ENCODE measurements around the gene CRELD2. TPM values are rescaled to one million over a fixed set of nuclear protein-coding genes. Genes with fewer than 3 reads are reported as not detected.

CRELD2 gene
- total RNA-seq, 1 experiment from 2014 or later, result 23.4 TPM

DNA sequence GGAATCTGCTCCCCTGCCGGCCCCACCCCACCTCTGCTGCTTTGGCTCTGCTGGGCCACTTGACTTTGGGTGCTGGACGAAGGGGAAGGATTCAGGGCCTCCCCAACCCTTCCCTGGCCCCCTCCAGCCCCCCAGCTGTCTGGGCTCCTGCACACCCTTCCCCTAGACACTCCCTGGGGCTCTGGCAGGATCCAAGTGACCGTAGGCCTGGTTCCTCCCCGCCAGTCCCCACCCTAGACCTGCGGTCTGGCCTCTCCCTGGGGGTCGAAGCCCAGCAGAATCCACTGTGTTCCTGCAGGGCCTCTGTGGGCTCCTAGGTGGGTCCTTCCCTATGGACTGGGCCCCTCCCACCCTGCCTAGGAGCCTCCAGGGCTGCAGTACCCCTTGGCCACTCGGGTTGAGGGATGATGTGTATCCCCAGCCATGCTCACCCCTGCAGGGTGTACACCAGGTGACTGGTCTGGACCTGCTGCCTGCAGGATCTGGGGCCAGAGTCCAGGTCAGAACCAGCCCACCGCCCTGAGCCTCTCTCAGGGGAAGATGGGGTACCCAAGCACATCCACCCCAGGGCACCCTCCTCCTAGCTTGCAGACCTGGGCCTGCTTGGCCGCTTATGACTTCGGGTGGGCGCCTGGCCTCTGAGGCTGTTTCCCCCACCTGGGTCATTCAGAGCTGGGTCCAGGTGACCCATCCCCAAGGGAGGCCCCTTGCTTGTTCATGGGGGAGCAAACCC lies 47.8 kb downstream of the CRELD2 start:
- no peak for DNase-seq (ENCODE audit: extremely low read depth, low read depth)

DNA sequence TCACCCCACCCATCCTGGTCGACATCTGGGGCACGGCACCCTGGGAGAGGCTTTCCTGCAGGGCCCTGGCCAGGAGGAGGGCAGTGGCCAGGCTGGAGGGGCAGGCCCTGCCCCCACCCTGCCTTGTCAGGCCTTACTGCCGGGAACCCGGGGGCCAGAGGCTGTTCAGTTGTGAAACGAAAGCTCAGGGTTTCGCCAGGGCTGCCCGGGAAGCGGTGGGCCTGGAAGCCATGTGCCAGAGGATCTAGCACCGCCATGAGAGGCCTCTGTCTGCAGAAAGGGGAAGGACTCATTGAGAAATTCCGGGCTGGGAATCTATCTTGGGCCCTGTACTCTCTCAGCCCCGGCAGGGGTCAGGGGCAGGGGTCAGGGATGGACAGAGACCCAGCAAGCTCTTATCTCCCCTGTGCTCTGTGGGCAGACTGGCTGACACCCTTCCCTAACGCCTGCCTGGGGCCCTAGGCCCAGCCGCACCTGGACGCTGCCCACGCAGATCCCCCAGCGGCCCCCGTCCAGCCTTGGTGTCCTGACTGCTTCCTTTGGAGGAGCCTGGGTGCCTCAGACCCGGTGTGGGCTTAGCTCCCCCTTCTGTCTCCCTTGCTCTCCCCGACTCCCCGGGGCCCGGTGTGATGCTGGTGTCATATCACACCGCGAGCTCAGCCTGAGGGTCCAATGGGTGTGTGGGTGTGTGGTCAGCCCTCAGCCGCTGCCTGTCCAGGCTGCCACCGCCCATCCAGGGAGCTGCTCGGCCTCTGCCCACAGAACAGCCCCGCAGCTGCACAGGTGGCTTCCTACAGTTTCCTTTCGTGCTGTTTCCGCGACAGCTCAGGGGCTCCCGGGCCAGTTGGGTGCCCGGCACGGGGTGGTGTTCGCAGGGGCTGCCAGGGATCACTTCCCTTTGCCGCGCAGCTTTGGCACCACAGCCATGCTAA lies 48.6 kb downstream of the CRELD2 start:
- DNase-seq (ENCODE audit: extremely low read depth, low read depth), result no peak

DNA sequence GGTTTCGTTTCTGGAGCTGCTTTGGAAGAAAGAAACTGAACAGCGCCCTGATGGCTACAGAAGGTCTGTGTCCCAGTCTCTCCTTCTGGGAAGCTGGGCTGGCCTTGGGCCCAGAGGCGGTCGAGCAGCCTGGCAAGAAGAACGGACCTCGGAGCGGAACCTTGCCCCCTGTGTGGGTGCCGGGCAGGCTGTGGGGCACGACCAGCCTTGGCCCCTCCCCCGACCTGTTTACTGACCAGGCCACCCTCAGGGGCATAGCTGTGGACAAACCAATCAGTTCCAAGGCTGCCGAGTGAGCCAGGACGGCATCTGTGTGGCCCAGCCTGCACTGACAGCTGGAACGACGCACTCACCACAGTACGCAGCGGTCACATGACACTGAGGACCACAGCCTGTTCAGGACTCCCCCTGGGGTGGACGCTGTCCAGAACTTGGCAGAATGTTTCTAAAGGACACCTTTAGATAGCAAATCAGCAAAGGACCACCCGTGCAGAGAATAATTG lies 49.3 kb downstream of the CRELD2 start:
- no peak for DNase-seq (ENCODE audit: extremely low read depth, low read depth)

DNA sequence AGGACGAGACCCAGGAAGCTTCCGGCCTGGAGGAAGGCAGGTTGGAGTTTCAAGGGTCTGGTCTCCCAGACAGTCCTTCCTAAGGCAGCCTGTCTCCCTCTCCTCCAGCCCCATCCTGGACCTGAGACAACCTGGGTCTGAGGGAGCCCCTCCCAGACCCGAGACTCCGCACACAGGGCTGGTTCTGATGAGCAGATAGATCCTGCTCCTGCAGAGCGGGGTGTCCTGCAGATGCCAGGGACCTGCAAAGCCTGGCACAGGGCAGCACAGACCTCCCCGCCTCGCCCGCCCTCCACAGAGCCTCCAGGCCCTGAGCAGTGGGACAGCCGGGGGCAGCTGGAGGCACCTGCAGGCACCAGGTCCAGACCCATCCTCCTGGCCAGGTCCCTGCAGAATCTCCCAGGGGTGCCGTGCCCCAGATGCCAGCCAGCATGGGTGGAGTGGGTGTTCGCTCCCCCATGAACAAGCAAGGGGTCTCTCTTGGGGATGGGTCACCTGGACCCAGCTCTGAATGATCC lies 49.9 kb downstream of the CRELD2 start:
- no peak for DNase-seq (ENCODE audit: extremely low read depth, low read depth)

DNA sequence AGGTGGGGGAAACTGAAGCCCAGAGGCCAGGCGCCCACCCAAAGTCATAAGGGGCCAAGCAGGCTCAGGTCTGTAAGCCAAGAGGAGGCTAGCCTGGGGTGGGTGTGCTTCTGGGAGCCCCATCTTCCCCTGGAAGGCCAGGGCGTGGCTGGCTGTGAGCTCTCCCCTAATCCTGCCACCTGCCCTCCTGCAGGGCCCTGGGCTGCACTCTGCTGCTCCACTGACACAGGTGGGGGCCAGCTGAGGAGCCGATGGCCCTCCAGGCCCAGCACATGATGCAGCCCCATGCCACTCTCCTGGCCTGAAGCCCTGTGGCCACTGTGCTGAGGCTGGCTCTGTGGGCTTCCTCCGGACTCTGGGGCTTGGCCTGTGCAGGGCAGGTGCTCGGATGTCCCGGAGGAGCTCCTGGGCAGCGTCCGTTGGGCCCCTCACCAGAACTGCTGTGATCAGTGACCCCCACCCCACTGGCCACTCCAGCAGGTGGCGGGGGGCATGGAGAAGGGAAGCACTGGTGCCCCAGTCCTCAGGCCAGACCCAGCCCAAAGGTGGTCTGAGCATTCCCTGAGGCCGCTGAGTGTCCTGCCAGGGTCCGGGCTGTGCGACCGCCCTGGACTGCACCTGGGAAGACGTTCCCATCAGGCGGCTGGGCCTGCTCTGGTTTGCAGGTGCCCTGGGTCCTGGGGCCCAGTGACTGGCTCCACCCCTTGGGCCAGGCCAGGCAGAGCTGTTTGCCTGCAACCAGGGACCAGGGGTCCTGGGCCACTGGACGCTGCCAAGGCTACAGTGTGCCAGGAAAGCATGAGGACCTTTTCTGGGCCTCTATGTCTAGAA lies 50.6 kb downstream of the CRELD2 start:
- no peak for DNase-seq (ENCODE audit: extremely low read depth, low read depth)

DNA sequence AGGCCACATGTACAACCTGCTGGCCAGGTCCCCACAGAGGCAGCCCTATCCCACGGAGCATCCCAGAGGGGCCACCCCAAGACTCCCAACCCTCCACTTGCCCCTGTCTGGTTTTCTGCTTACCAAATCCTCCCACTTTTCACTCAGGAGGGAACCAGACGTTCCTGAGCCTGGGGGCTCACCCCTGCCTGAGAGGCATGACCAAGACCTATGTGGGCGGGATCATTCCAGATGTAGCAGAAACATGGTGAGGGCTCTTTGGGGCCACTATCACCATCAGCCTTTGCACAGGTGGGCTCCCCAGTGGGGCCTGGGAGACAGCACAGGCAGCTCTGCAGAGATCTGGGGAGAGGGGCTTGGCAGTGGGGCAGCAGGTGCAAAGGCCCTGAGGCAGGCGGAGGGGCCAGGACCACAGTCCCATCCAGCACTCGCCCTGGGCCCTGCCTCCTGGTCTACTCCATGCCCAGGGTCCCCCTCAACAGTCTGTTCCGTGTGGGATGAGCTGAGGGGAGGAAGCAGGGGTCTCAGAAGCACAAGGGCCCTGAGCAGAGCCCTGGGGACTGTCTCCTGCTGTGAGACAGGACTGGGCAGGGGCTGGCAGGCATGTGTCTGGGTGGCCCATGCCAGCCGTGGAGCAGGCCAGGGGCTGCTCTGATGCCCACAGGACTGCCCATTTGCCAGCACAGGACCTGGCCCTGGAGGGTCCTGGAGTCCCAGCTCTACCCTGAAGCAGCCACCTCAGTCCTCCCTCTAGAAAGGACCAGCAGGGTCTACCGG lies 51.5 kb downstream of the CRELD2 start:
- no peak for DNase-seq (ENCODE audit: extremely low read depth, low read depth)

DNA sequence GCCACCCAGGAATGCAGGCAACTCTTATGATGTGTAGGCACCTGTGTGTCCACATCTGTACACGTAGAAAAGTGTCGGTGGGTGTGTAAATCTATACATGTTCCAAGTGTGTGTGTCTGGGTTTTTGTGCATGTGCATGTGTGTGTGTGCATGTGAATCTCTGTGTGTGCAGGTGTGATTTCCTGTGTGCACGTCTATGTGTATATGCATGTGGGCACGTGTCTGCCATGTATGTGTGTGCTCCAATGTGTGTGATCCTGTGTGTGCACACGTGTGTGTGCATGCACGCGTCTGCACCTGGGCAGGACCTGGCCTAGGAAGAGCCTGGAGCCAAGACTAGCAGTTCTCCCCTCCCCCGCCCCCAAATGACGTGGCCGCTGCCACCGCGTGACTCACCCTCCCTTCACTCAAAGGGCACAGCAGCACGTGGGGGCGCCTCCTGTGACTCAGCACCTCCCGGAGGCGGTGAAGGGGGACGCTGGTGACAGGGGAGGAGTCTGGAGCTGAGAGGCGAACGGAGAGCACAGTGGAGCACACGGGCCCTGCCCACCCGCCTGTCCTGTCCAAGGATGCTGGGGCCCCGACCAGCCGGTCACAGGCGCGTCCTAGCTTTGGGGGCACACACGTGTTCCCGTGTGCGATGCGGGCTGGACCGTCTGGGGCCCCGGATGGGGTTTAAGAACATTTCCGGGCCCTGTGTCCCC lies 52.2 kb downstream of the CRELD2 start:
- DNase-seq (ENCODE audit: extremely low read depth, low read depth), result peak; percentile 95

DNA sequence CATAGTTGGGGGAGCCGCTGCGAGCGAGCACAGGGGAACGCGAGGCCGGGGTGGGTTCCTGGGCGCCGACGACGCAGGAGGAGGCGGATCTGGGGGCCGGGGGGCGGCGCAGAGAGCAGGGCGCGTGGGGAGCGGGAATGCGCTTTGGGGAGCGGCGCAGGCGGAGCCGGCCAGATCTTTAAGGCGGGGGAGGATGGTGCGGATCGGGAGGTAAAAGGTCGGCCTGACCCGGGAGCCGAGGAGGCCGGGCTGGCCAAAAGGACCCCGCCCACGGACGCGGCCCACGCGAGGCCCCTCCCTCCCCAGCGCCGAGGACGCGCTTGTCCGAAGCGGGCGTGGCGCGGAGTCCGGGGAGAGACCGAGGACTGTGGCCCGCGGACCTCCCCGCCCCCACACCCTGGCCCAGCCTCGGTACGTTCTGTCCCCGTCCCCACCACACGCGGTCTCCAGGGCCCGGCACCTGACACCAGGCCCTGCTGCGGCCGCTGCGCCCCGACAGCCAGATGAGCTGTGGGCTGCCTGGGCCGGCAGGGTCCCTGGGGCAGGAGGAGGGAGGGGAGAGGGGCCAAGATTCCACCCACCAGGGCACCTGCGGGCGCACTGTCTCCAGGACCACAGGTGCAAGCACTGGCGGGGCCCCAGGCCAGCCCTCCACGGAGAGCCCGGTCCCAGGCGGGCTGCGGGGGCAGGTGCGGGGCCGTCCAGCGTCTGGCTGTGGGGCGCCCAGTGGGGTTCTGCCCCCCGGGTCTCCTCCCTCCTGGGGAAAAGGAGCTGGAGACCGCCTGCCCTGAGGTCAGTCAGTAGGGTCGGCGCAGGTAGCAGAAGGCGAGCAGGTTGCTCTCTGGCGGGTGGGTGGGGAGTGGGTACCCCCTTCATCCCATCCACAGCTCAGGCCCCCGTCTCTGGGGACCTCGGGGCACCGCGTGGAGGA lies 53.1 kb downstream of the CRELD2 start:
- peak; percentile 21 for DNase-seq (ENCODE audit: extremely low read depth, low read depth)

DNA sequence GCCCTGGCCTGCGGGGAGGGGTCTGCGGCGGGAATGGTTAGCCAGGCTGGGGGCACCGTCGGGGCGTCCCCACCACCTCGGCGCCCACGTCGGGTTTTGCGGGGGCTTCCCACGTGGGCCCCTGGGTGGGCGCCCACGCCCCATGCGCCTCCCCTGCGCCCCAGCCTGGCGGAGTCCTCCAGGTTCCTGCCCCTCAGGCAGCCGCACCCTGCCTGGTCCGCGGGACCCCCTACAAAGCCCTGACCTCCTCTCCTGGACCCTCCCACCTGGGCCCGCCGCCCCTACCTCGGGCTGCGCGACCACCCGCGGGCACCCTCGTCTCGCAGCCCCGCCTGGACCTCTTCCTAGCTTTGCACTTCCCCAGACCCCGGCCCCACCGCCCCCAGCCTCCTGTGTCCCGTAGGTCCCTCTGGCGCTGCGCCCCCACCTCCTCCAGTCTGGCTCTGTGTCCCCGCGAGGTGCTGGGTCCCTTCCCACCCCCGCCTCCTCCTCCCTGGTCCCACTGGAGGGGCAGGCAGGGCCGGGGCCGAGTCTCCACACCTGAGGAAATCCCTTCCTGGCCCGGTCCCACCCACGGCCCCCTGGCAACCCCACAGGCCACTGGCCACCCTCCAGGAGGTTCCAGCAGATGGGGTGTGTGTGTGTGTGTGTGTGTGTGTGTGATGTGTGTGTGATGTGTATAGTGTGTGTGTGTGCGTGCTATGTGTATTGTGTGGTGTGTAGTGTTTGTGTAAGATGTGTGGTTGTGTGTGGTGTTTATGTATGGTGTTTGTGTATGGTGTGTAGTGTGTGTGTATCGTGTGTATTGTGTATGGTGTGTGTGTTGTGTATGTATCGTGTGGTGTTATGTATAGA lies 54.0 kb downstream of the CRELD2 start:
- no peak for DNase-seq (ENCODE audit: extremely low read depth, low read depth)

DNA sequence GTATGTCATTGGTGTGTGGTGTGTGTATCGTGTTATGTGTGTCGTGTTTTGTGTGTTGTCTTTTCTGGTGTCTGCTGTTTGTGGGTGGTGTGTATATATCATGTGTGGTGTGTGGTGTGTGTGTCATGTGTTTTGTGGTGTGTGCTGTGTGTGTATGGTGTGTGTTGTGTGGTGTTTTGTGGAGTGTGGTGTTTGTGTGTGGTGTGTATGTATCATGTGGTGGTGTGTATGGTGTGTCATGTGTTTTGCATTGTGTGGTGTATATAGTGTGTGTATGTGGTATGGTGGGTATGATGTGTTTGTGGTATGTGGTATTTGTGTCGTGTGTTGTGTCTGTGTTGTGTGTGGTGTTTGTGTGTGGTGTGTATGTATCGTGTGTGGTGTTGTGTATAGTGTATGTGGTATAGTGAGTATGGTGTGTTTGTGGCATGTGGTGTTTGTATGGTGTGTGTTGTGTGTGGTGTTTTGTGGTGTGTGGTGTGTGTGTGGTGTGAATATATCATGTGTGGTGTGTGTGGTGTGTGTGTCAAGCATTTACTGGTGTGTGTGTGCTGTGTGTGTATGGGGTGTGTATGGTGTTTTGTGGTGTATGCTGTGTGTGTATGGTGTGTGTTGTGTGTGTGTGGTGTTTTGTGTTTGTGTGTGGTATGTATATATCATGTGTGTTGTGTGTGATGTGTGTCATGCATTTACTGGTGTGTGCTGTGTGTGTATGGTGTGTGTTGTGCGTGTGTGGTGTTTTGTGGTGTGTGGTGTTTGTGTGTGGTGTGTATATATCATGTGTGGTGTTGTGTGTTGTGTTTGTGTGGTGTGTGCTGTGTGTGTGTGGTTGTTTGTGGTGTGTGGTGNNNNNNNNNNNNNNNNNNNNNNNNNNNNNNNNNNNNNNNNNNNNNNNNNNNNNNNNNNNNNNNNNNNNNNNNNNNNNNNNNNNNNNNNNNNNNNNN lies 54.9 kb downstream of the CRELD2 start:
- no peak for DNase-seq (ENCODE audit: extremely low read depth, low read depth)

DNA sequence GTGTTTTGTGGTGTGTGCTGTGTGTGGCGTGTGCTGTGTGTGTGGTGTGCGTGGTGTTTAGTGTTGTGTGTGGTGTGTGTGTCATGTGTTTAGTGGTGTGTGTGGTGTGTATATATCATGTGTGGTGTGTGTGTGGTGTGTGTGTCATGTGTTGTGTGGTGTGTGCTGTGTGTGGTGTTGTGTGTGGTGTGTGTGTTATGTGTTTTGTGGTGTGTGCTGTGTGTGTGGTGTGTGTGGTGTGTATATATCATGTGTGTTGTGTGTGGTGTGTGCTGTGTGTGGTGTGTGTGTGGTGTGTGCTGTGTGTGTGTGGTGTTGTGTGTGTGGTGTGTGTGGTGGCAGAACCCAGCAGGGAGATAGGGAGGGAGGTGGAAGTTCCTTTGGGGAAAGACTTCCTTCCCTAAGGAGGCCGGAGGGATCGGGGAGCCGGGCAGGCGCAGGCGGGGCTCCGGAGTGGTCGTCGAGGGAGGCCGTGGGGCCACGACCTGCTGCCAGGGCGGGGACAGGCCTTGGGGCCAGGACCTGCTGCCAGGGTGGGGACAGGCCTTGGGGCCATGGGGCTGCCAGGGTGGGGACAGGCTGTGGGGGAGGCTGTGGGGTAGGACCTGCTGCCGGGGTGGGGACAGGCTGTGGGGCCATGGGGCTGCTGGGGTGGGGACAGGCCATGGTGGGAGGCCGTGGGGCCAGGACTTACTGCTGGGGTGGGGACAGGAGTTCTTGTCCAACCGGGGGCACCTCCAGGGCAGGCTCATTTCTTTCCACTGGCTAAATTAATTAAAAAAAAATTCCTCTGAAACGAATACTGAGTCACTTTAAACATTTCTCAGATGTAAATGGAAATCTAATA lies 57.3 kb downstream of the CRELD2 start:
- DNase-seq (ENCODE audit: extremely low read depth, low read depth), result no peak

DNA sequence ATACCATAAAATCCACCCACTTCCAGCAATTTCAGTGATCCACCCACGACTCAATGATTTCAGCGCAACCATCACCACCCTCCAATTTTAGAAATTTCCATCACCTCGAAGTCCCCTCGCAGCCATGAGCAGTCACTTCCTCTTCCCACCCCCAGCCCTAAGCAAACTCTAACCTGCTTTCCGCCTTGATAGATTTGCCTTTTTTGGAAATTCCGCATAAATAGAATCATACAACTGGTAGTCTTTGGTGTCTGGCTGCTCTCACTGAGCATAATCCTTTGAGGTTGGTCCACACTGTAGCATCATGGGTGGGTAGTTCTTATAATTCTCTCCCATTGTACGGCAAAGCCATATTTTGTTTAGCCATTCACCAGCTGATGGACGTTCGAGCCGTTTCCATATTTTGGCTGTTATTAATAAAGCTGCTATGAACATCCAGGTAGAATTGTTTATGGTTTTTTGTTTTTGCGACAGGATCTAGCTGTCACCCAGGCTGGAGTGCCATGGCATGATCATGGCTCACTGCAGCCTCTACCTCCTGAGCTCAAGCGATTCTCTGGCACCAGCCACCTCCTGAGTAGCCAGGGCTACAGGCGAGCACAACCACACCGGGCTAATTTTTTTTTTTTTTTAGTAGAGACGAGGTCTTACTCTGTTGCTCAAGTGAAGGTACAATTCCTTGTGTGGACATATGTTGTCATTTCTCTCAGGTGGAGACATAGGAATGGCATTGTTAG lies 58.2 kb downstream of the CRELD2 start:
- no peak for DNase-seq (ENCODE audit: extremely low read depth, low read depth)

Data from NCI-H460 (cell line).